HG03521 (cell line): ENCODE data around the gene TTC7B.
A peak's percentile ranks its signal among the peaks of the same experiment; 100 is the strongest.

Source experiments
- ATAC-seq: cut with Tn5 transposase; IDR thresholded peaks from one replicate; pipeline ENCODE4 v1.9.1; 2021; ENCODE audit warnings: mild to moderate bottlenecking, moderate library complexity; ENCODE audit not compliant: unreplicated experiment

TTC7B gene

GRCh38 chr14:90715495-90715894 lies 100.7 kb downstream of the TTC7B start:
- ATAC-seq = no peak

DNA sequence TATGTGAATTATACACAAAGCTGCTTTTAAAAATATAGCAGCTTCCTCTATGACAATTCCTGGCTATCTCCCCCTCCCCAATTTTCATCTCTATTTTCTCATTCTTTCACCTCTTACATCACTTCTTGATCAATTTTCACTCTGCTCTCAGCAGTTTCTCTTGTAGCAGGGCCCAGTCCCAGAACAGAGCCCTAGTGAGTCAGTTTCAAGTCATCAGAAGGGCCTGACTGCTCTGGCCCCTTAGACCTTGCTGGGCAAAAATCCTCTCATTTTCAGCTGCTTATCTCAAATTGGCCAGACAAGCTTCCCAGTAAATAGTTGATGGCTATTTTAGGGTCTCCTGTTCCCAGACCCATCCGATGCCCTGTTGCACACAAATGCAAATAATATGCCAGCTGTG lies 101.4 kb downstream of the TTC7B start:
- ATAC-seq = no peak

DNA sequence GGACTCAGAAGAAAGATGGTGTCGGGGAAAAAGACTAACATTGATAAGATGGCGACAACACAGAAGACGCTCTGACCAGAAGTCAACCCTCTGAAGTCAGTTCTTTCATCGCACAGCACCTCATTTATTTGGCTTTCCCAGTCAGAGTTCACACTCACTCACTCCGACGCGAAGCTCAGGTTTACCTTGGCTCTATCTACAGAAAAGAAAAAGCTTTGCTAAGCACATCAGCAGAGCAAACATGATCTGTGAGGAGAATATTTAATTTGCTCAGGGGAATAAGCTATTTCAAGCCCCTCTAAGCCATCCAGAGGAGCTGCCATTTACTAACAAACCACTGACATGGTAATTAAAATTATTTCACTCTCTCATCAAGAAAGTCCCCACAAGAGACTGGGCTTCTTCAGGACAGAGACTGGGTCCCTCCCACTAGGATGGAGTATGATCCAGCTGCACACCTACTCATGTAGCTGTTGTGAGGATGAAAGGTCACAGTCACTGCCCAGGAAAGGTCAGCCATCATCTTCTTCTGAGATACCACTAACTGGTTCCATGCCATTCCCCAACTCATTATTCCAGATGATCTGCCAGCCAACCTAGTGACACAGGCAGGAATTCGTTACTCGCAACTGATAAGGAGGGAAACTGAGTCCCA lies 111.4 kb downstream of the TTC7B start:
- ATAC-seq = no peak

DNA sequence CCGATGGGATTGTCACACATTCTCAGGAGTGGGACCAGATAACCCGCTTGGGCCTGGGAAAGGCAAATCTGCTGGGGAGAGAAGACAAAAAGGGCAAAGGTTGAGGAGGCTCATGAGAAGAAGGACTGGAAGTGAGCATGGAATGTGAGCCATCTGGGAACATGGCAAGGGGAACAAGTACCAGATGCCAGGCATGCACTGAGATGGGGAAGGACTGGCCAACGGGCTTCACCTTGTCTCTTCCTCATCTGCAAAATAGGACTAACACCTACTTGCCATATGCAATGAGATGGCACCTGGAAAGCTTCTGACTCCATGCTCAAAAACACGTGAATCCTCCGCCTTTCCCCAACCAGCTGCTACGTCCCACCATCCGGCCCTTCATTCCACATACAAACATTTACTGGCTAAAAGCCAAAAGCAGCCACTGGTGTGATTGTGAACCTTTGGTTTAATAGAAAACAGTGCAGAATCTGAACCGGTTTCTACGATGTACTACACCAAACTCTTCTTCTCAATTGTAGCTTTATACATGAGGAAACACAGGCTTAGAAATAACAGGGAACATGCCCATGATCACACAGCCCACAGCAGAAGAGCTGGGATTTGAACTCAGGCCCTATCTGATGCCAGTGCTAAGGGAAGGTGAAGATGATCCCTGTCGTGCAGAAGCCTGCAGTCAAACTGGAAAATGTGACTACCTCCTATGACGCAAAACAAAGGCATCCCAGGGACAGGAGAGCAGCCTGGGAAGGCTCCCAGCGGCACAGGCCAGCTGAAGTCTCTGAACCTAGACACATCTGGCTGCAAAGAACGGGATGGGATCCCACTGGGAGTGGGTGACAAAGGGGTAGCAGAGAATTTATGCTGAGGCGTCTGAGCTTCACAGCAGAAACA lies 112.1 kb downstream of the TTC7B start:
- no peak for ATAC-seq

- no peak for ATAC-seq
Measured at GRCh38 chr14:90700933-90701776, 115.1 kb downstream of the TTC7B start.

GRCh38 chr14:90699016-90699415 lies 117.2 kb downstream of the TTC7B start:
- no peak for ATAC-seq

DNA sequence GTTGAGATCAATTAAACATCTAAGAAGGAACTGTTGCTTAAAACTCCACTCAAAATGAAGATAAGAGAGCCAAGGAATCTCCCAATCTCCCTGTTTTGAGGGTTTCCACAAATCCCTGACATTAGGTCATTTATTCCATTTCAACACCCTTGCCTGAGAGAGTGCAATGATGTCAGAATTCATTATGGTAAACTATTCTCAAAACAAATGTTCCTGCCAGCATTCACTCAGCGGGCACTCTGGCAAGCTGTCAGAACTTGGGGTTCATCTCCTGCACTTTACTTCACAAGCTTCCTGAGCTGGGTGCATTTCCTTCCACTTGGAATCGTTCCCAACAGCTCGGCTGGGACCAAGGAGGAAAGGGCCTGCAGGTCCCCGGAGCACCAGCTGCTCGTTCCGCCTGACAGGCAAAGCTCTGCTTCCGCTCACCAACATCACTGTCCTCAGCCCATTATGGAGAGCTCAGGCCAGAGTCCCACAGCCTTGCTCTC lies 117.8 kb downstream of the TTC7B start:
- no peak for ATAC-seq

DNA sequence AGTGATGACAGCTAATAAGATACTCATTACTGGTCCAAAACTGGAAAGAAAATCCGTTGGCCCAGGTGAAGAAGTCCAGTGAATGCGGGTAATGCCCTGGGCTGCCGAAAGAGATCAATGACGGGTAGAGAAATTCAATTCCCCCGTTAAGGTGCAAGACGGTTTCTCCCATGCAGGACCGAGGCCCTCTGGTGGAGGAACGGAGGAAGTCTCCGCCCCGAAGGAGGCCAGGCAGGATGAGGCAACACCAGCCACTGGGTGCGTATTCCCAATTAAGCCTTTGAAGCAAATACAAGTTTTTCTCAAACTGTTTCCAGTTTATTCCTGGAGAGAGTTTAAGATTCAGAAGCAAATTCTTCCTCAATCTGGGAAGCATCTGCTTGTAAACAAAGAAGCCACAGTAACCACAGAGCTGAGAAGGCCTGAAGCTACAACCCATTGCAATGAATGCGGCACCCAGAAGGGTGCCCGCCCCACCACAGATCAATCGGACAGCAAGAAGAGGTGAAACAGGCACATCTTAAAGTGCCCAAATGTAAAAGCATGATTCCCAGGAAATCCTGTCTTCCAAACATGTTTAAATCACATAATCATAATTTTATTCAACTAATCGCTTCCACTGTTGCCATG lies 118.5 kb downstream of the TTC7B start:
- peak; percentile 69 for ATAC-seq

GRCh38 chr14:90697132-90697531 lies 119.1 kb downstream of the TTC7B start:
- ATAC-seq = no peak

GRCh38 chr14:90696720-90697119 lies 119.5 kb downstream of the TTC7B start:
- no peak for ATAC-seq

- no peak for ATAC-seq
Measured at GRCh38 chr14:90695997-90696660, 120.1 kb downstream of the TTC7B start.

- no peak for ATAC-seq
Measured at GRCh38 chr14:90693413-90693812, 122.8 kb downstream of the TTC7B start.

DNA sequence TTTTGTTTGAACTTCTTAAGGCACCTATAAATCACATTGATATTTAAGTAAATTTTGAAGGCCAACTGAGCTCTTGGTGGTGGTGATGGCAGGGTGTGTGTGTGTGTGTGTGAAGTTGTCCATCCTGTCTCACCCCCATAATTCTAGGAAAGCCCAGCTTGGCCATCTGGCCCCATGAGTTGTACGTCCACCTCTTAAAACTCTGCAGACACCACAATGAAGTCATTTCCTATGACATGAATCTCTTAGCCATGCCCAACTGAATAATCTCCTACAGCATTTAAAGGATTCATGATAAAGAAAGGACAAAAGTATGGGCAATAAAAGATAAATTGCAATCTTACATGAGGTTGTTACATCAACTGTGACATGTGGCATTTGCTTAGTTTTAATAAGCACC lies 123.4 kb downstream of the TTC7B start:
- no peak for ATAC-seq

GRCh38 chr14:90692061-90692460 lies 124.2 kb downstream of the TTC7B start:
- no peak for ATAC-seq

GRCh38 chr14:90691627-90692026 lies 124.6 kb downstream of the TTC7B start:
- ATAC-seq = no peak

DNA sequence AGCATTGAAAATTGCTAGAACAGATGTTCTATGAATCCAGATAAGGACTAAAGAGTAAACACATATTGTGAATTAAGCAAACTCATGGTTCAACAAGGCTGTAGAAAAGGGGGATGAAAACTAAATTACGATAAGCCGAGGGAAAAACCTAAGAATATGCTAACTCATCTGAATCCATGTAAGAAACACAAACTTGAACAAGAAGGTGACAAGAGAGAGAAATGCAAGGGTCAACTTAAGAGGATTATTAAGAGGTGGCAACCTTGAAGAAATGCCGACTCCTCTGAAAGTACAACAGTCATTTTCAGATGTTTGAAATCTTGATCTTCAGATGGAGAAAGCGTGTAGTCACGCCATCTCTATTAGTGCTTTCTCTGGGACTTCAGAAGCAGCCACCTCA lies 128.6 kb downstream of the TTC7B start:
- no peak for ATAC-seq

- no peak for ATAC-seq
Measured at GRCh38 chr14:90682615-90683014, 133.6 kb downstream of the TTC7B start.

- no peak for ATAC-seq
Measured at GRCh38 chr14:90681929-90682328, 134.3 kb downstream of the TTC7B start.

- ATAC-seq = no peak
Measured at GRCh38 chr14:90678846-90679362, 137.3 kb downstream of the TTC7B start.

- no peak for ATAC-seq
Measured at GRCh38 chr14:90678420-90678819, 137.8 kb downstream of the TTC7B start.
